Skeletal muscle satellite cell (primary cell): ENCODE measurements around the gene PTK6. TPM values are rescaled to one million over a fixed set of nuclear protein-coding genes. Genes with fewer than 3 reads are reported as not detected.
A peak's percentile ranks its signal among the peaks of the same experiment; 100 is the strongest.

ENCODE experiments used
- H3K27me3 ChIP-seq: 2 replicates; pipeline ENCODE4 v1.7.0; 2013; ENCODE audit warnings: low read length; ENCODE audit not compliant: control insufficient read depth, insufficient read depth
- H3K36me3 ChIP-seq: 2 replicates; pipeline ENCODE4 v1.7.0; 2013; ENCODE audit warnings: mild to moderate bottlenecking, control low read depth, low read length; ENCODE audit not compliant: insufficient read depth
- H3K4me1 ChIP-seq: 2 replicates; pipeline ENCODE4 v1.7.0; 2013; ENCODE audit warnings: low read length; ENCODE audit not compliant: control insufficient read depth, insufficient read depth
- H3K4me2 ChIP-seq: 2 replicates; pipeline ENCODE4 v1.7.0; 2013; ENCODE audit warnings: mild to moderate bottlenecking, low read length
- H3K4me3 ChIP-seq: 2 replicates; pipeline ENCODE4 v1.7.0; 2013; ENCODE audit warnings: low read length
- H3K9ac ChIP-seq: 2 replicates; pipeline ENCODE4 v1.7.0; 2013; ENCODE audit warnings: mild to moderate bottlenecking, low read depth, low read length, moderate library complexity
- H3K9me3 ChIP-seq: replicated peaks from 2 replicates; pipeline ENCODE4 v1.7.0; 2013; ENCODE audit warnings: mild to moderate bottlenecking, control low read depth, low read length
- total RNA-seq: library from RNA; depleted of rRNA; stranded (reverse); fragments of >200 nt; gene quantifications from 2 replicates; pipeline ENCODE4 v1.2.3, GENCODE V29; 2012; rRNA removed

PTK6 gene
- 0.22 and 0.25 TPM in 2 replicates for total RNA-seq

- Histone ChIP-seq H3K36me3 (no peaks in the 10 kb centered on the region), H3K27me3 (peaks cover 13% of the 10 kb centered on the region), H3K4me2 (peak within 1 kb of the TSS; percentile 77), H3K4me3 (peak within 1 kb of the TSS; percentile 61), H3K4me1 (peaks cover 24% of the 10 kb centered on the region), H3K9ac (peak within 1 kb of the TSS; percentile 62), H3K9me3 (no peaks in the 10 kb centered on the region)
These were observed at the start of gene PTK6 for GRCh38 chr20:63536997-63537524. Gene PTK6 (minus strand): TSS chr20:63537376. CDS start chr20:63537314, 62 bp downstream.

DNA sequence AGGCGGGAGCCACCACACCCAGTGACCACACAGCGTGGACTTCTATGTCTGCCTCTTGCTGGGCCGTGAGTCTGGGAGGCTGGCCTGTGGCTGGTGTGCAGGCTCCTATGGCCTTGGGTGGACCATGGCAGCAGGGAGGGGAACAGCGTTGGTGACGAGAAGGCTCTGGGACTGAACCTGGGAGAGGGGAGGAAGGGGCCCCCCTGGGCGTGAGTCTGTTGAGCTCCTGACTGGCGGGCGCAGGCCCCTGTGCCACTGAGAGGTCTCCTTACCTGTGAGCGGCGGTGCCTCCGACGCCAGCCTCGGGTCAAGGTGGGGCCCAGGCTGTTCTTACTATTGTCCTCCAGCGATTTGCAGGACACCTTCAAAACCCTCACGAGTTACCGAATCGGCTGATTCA lies 49.6 kb upstream of the PTK6 start:
- no peak overlapping the region for H3K9ac ChIP-seq
- peaks cover 2% of the 10 kb centered on the region for H3K36me3 ChIP-seq
- H3K4me3 ChIP-seq, result no peak overlapping the region
- H3K27me3 ChIP-seq, result no peaks in the 10 kb centered on the region
- no peaks in the 10 kb centered on the region for H3K9me3 ChIP-seq
- H3K4me2 ChIP-seq, result no peak overlapping the region
- H3K4me1 ChIP-seq, result peaks cover 8% of the 10 kb centered on the region

DNA sequence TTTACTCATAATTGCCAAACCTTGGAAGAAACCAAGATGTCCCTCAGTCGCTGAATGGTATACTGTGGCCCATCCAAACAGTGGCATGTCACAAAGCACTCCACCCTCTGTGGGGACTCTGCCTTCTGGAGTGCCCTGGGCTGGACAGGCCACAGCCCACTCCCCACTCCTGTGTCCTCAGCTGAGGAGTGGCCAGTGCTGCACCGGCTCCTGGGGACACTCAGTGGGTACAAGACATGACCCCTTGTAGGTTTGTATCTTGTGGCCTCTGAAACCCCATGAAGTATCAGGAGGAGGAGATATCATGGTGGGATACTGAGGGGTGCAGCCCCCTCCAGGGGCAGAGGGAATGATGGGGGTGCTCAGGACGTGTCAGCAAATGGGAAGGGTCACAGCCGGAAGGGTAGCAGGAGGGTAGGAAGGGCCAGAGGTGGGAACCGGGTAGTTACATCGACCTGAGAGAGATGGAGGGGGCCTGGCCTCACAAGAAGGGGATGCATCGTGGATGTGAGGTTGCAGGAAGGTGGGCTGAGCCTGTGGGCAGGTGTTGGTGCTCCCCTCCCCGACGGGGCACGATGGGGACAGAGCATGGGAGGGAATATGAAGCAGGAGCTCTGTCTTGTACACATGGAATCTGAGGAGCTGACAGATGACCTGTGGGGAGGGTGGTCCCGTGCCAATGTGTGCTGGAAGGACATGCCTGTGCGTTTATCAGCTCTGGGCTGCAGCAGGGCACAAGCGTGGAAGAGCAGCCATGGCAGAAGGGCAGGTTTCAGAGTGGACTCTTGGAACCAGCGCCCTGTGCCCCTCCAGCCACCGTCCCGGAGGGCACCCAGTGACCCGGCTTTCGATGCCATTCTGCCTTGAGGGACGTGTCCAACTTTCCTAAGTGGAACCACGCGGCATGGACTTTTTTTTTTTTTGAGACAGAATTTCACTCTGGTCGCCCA lies 48.7 kb upstream of the PTK6 start:
- H3K36me3 ChIP-seq, result no peaks in the 10 kb centered on the region
- no peak overlapping the region for H3K4me2 ChIP-seq
- peaks cover 4% of the 10 kb centered on the region for H3K27me3 ChIP-seq
- no peaks in the 10 kb centered on the region for H3K9me3 ChIP-seq
- peaks cover 8% of the 10 kb centered on the region for H3K4me1 ChIP-seq
- H3K4me3 ChIP-seq, result no peak overlapping the region
- H3K9ac ChIP-seq, result no peak overlapping the region

GRCh38 chr20:63582382-63583063 lies 45.3 kb upstream of the PTK6 start:
- no peaks in the 10 kb centered on the region for H3K9me3 ChIP-seq
- peak overlapping the region; percentile 57 for H3K4me2 ChIP-seq
- no peak overlapping the region for H3K9ac ChIP-seq
- H3K36me3 ChIP-seq, result no peaks in the 10 kb centered on the region
- H3K4me3 ChIP-seq, result no peak overlapping the region
- peaks cover 15% of the 10 kb centered on the region for H3K27me3 ChIP-seq
- H3K4me1 ChIP-seq, result peaks cover 8% of the 10 kb centered on the region

DNA sequence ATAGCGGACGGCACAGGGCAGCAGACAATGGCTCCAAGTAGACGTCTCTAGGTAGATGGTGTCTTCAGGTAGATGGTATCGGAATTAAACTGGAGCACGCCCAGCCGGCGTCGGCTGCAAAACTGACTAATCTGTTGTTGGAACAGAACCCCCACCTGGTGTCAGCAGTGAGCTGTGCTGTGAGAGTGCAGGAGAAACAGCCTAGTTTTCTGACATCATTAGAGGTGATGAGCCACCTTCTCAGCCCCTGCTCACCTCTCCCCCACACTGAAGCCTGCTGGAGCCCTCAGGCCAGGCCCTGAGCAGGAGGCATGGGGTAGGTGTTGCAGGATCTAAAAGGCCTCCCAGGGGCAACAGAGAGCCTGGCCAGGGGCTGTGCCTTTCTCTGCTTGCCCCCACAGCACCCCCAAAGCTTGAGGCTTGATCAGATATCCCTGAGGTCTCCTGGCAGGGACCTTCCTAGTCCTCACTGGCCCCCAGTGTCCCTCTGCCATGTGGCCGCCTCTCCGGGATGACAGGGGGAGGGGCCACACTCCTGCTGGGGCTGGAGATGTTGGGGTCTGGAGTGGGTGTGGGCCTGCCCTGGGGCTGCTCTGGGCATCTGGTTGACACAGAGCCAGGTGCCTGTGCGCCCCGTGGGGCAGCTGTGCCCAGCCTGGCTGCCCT lies 43.8 kb upstream of the PTK6 start:
- Histone ChIP-seq H3K27me3 (peaks cover 15% of the 10 kb centered on the region), H3K4me3 (no peak overlapping the region), H3K9me3 (no peaks in the 10 kb centered on the region), H3K9ac (no peak overlapping the region), H3K4me1 (peaks cover 8% of the 10 kb centered on the region), H3K4me2 (no peak overlapping the region), H3K36me3 (no peaks in the 10 kb centered on the region)

DNA sequence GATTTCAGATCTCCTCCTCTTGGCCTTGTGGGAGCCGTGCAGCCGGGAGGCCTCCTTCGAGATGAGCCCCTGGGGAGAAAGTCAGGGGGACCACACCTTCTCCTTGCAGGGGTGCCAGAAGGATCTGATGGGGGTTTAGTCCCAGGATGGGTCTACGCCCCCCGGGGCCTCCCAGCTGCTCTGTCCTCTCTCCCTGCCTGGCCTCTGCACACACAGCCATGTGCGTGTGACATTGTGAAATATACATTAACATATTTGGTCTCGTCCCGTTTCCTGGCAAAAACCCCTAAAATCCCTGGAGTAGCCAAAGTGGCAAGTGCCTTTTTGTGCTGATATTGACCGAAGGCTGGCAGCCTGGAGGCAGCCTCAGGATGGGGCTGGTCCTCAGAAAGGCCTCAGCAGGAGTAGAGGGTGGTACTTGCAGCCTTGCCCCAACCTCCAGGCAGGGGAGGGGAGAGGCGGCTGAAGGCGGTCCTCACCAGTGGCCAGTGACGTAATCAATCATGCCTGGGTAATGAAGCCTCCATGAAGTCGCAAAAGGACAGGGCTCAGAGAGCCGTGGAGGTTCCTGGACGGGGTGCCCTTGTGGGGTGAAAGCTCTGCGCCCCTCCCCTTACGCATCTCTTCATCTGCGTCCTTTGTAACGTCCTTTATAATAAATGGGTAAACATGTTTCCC lies 42.0 kb upstream of the PTK6 start:
- H3K27me3 ChIP-seq, result peaks cover 15% of the 10 kb centered on the region
- H3K9me3 ChIP-seq, result no peaks in the 10 kb centered on the region
- no peak overlapping the region for H3K4me2 ChIP-seq
- peaks cover 25% of the 10 kb centered on the region for H3K4me1 ChIP-seq
- H3K9ac ChIP-seq, result no peak overlapping the region
- H3K4me3 ChIP-seq, result no peak overlapping the region
- no peaks in the 10 kb centered on the region for H3K36me3 ChIP-seq

GRCh38 chr20:63578224-63579016 lies 41.2 kb upstream of the PTK6 start:
- H3K27me3 ChIP-seq, result peaks cover 15% of the 10 kb centered on the region
- H3K9ac ChIP-seq, result no peak overlapping the region
- H3K4me1 ChIP-seq, result peaks cover 27% of the 10 kb centered on the region
- H3K4me3 ChIP-seq, result no peak overlapping the region
- no peaks in the 10 kb centered on the region for H3K36me3 ChIP-seq
- H3K9me3 ChIP-seq, result no peaks in the 10 kb centered on the region
- no peak overlapping the region for H3K4me2 ChIP-seq

- H3K9ac ChIP-seq, result no peak overlapping the region
- no peaks in the 10 kb centered on the region for H3K9me3 ChIP-seq
- peaks cover 25% of the 10 kb centered on the region for H3K4me1 ChIP-seq
- H3K27me3 ChIP-seq, result peaks cover 15% of the 10 kb centered on the region
- H3K4me3 ChIP-seq, result no peak overlapping the region
- no peaks in the 10 kb centered on the region for H3K36me3 ChIP-seq
- H3K4me2 ChIP-seq, result no peak overlapping the region
These were observed 40.2 kb upstream of the PTK6 start for GRCh38 chr20:63577317-63577894.

- Histone ChIP-seq H3K4me3 (no peak overlapping the region), H3K4me2 (no peak overlapping the region), H3K9ac (no peak overlapping the region), H3K9me3 (no peaks in the 10 kb centered on the region), H3K36me3 (no peaks in the 10 kb centered on the region), H3K27me3 (peaks cover 13% of the 10 kb centered on the region), H3K4me1 (peaks cover 25% of the 10 kb centered on the region)
These were observed 39.1 kb upstream of the PTK6 start for GRCh38 chr20:63576311-63576710.
